ENCODE results near the gene NDUFA6. TPM values are rescaled to one million over a fixed set of nuclear protein-coding genes. Genes with fewer than 3 reads are reported as not detected.

NDUFA6 gene
- total RNA-seq, 1 donor from 2014 or later = 52.6 TPM

GRCh38 chr22:42077486-42078125, 13.0 kb downstream of the NDUFA6 start:
- H3K27ac Mint-ChIP-seq = peak overlapping the region; percentile 98
- no peaks in the 10 kb centered on the region for H3K9me3 Mint-ChIP-seq
- no peak overlapping the region for H3K4me3 Mint-ChIP-seq
- H3K36me3 Mint-ChIP-seq = peaks cover 7% of the 10 kb centered on the region
- TF ChIP-seq, protein P1, sequence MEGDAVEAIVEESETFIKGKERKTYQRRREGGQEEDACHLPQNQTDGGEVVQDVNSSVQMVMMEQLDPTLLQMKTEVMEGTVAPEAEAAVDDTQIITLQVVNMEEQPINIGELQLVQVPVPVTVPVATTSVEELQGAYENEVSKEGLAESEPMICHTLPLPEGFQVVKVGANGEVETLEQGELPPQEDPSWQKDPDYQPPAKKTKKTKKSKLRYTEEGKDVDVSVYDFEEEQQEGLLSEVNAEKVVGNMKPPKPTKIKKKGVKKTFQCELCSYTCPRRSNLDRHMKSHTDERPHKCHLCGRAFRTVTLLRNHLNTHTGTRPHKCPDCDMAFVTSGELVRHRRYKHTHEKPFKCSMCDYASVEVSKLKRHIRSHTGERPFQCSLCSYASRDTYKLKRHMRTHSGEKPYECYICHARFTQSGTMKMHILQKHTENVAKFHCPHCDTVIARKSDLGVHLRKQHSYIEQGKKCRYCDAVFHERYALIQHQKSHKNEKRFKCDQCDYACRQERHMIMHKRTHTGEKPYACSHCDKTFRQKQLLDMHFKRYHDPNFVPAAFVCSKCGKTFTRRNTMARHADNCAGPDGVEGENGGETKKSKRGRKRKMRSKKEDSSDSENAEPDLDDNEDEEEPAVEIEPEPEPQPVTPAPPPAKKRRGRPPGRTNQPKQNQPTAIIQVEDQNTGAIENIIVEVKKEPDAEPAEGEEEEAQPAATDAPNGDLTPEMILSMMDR (IDR thresholded peaks at IDR 0.05; ENCODE audit: unreplicated experiment) = no peak
- no peaks in the 10 kb centered on the region for H3K27me3 Mint-ChIP-seq (ENCODE audit: low read depth)
- peaks cover 42% of the 10 kb centered on the region for H3K4me1 Mint-ChIP-seq
- DNase-seq (ENCODE audit: low spot score in 2 of 2, unreplicated experiment in 2 of 2) = no peak

DNA sequence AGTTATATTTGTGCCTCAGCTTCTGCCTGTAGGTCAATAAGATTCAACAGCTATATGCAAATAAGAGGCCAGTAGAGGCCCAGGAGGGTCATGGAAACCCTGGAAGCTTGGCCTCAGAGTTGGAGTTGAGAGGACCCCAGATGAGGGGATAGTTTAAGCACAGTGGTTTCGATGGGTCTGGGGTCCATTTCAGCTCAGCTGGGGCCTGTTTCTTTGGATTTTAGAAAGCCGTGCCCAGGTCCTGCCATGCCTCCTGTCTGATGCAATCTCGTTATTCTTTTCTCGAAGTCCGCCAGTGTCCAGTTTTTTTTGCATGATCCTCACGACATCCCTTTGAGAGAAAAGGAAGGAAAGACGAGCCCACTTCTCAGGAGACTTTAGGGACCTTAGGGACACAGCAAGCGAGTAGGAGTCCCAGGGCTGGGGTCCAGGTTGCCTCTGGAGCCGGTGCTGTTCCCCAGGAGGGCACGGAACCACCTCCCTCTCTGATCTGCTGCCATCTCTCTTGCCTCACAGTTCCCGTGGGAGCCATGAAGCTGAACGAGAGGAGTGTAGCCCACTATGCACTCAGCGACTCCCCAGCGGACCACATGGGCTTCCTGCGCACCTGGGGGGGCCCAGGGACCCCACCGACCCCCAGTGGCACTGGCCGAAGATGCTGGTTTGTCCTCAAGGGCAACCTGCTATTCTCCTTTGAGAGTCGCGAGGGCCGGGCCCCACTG, 13.6 kb downstream of the NDUFA6 start:
- TF ChIP-seq, protein P1 (IDR thresholded peaks at IDR 0.05; ENCODE audit: unreplicated experiment) = no peak
- Mint-ChIP-seq H3K27ac (no peak overlapping the region), H3K36me3 (peaks cover 3% of the 10 kb centered on the region), H3K27me3 (ENCODE audit: low read depth) (no peaks in the 10 kb centered on the region), H3K9me3 (no peaks in the 10 kb centered on the region), H3K4me3 (no peak overlapping the region), H3K4me1 (peaks cover 45% of the 10 kb centered on the region)
- no peak for DNase-seq (ENCODE audit: low spot score in 2 of 2, unreplicated experiment in 2 of 2)

DNA sequence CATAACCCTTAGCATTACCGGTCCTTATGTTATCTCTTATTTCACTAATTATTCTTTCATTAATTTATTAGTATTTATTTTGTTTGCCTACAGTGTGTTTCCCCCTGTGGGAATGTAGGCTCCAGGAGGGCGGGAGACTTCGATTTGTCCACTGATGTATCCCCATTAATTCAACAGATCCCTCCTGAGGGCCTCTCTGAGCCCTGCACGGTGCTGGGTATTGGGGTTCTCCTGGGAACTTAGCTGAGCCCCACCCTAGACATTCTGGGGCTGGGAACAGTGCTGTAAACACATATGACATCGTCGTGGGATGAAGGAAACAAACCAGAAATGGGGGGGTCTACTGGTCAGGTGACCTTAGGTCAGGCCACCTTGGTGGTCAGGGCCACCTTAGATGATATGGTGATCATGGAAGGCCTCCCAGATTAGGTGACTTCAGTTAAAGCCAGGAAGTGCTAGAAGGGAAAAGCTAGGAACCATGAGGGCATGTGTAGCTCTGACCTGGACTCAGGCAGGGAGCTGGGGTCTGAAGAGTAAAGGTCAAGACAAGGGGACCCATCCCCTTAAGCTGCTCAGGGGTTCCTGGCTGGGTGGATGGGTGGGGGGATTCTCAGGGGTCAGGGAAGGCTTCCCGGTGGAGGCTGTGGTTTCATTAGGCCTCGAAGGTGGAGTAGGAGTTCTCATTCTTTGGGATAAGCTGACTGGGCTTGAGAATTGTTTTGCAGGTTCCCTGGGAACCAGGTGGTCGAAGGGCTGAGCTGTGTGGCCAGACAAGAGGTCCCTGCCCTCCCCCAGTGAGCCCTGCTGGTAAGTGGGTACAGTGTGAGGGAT, 15.5 kb downstream of the NDUFA6 start:
- Mint-ChIP-seq H3K27me3 (ENCODE audit: low read depth) (no peaks in the 10 kb centered on the region), H3K36me3 (no peaks in the 10 kb centered on the region), H3K4me1 (peaks cover 46% of the 10 kb centered on the region), H3K27ac (peak overlapping the region; percentile 35), H3K9me3 (no peaks in the 10 kb centered on the region), H3K4me3 (peak overlapping the region; percentile 46)
- DNase-seq (ENCODE audit: low spot score in 2 of 2, unreplicated experiment in 2 of 2) = peak in 1 of 2 experiments; percentile 11
- TF ChIP-seq, protein P1 (IDR thresholded peaks at IDR 0.05; ENCODE audit: unreplicated experiment) = no peak

- TF ChIP-seq, protein P1 (IDR thresholded peaks at IDR 0.05; ENCODE audit: unreplicated experiment) = peak; percentile 37
- peaks cover 48% of the 10 kb centered on the region for H3K4me1 Mint-ChIP-seq
- DNase-seq (ENCODE audit: low spot score in 2 of 2, unreplicated experiment in 2 of 2) = peak in 1 of 2 experiments; percentile 42
- no peaks in the 10 kb centered on the region for H3K9me3 Mint-ChIP-seq
- H3K4me3 Mint-ChIP-seq = peak within 1 kb of the TSS; percentile 48
- peak within 1 kb of the TSS; percentile 67 for H3K27ac Mint-ChIP-seq
- H3K36me3 Mint-ChIP-seq = no peaks in the 10 kb centered on the region
- H3K27me3 Mint-ChIP-seq (ENCODE audit: low read depth) = no peaks in the 10 kb centered on the region
Measured at GRCh38 chr22:42074132-42074811, 16.3 kb downstream of the NDUFA6 start, which contains the start of gene PHETA2. Gene PHETA2 (plus strand): TSS chr22:42074248. CDS start chr22:42077294, 3,046 bp downstream.

DNA sequence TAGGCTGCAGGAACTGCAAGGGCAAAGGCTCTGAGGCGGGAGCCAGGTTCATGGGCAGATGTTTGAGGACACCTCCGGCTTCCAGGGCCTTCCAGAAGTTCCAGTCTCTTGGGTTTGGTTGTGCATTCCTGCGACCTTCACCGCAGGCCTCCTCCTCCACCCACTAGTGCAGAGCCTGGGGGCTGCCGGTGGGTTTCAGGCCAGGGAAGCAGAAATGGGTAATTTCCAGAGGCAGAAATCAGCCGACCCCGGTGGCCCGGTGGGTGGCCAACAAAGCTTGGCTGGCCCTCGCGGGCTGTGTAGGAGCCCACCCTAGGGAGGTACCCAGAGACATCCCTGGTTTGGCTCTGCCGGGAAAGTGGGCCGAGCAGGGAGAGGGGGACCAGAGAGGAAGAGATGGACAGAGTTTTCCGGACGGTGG, 16.9 kb downstream of the NDUFA6 start:
- Mint-ChIP-seq H3K9me3 (no peaks in the 10 kb centered on the region), H3K4me3 (peak overlapping the region; percentile 47), H3K27me3 (ENCODE audit: low read depth) (no peaks in the 10 kb centered on the region), H3K36me3 (no peaks in the 10 kb centered on the region), H3K4me1 (peaks cover 41% of the 10 kb centered on the region), H3K27ac (peak overlapping the region; percentile 67)
- TF ChIP-seq, protein P1 (IDR thresholded peaks at IDR 0.05; ENCODE audit: unreplicated experiment) = no peak
- no peak for DNase-seq (ENCODE audit: low spot score in 2 of 2, unreplicated experiment in 2 of 2)

Data from mesothelial cell of epicardium (in vitro differentiated cells).